T-helper 1 cell (primary cell): ENCODE measurements around the gene UBASH3B.

Experiments
- DNase-seq, 5 donors: peaks; one replicate each; pipeline ENCODE4 v3.0.0-alpha.2; 2012 to 2020

Gene UBASH3B

DNA sequence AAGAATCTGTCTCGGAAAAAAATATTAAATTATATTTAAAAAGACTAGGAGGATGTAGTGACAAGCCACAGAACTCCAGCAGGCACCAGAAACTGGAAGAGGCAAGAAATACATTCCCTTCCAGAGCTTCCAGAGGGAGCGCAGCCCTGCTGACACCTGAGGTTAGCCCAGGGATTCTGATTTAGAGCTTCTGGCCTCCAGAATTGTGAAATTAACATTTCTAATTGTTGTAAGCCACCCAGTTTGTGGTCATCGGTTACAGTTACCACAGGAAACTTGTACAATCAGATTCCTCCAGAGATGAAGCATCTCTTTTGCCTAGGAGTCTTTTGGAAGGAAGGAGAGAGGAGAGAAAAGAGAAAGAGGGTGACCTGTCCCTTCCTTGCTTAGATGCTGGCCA lies 6.4 kb upstream of the UBASH3B start:
- no peak for DNase-seq

DNA sequence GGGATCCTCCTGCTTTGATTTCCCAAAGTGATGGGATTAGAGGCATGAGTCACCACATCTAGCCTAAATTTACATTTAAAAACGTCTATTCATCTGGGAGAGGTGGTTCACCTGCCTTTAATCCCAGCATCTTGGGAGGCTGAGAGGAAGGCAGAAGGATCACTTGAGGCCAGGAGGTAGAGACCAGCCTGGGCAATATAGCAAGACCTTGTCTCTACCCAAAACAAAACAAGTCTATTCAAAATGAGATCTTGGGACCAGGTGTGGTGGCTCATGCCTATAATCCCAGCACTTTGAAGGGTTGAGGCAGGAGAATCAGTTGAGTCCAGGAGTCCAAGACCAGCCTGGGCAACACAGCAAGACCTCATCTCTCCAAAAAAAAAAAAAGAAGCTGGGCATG lies 4.9 kb upstream of the UBASH3B start:
- no peak for DNase-seq

DNA sequence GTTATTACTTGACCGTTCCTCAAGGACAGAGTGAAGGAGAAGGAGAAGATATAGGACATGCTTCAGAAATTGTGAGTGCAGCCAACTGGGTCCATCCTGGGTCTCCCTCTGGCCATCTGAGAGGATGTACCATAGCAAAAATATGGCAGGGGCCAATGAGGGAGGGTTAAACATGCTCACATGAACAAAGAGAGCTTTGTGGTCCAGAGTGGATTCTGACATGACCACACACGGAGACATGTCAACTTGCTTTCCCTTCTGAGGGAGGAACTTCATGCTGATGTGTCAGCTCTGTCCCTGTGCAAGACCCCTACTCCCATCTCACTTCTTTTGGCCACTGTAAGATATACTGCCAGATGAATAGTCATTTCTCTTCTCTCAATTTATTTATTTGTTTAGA lies 3.0 kb upstream of the UBASH3B start:
- DNase-seq = no peak

DNA sequence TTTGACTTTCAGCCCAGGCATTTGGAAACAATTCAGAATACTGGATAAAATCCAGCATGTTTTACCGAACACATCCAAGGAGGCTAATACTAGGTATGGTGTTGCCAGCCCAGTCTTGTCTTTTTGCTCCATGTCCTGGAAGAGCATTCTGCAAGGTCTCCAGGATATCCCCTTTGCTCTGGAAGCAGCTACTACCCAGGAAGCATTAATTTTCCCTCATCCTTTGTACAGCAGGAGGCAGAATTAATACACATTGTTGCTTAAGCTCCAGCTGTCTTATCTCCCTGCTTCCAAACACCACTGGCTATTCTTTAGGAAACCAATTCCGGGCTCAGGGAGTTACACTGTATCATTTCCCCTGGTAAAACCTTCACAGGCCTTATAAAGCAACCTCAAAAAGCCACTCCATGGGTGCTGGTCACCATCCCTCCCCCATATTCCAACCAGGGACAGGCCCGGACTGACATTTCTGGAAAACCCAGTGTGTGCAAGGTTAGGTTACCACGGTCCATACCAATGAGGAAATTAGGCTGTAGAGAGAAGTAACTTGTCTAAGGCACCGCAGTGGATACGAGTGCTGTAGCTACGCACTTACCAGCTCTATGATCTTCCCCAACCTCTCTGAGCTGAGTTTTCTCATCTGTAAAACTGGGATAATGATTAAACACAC lies 1.5 kb upstream of the UBASH3B start:
- no peak for DNase-seq

DNA sequence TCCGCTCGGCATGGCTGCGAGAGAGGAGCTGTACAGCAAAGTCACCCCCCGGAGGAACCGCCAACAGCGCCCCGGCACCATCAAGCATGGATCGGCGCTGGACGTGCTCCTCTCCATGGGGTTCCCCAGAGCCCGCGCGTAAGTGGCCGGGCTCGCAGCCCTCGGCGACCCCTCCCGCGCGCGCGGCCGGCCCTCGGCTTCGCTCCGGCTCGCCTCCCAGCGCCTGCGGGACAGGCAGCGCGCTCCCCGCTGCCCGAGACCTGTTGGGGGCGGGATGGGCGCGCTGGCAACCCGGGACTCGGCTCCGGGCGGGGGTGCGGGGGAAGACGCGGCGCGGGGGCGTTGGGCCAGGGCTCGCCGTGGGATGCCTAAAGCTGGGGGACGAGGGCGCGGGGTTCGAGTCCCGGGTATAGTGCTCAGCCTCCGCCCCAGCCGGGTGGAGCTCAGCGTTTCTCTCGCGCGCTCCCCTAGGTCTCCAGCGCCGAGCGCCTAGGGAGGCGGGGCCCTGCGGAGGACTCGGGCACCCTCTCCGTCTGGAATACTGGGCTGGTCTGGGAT lies 630 bp downstream of the UBASH3B start:
- peak in 4 of 5 donors; percentile 15 to 38 (median 32) for DNase-seq

DNA sequence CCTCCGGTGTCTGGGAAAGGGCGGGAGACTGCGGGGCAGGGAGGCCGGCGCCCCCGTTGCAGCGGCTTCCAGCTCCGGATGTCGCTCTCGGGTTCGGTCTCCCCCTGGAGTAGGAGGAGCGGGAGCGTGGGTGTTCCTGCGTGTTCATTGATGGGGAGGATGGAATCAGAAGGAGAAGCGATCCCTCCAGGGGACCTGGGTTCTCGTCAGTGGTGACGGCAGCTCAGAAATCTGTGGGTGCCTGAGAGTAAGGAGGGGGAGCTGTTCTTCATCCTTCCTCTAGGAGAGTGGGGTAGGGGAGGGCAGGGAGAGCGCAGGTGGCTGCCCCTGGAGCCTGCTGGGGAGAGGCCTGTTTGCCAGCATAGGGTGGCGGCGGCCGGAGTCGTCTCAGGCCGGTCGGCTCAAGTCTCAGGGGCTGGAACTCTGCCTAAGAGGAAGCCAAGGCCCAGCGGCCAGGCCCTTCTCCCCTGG lies 1.1 kb downstream of the UBASH3B start:
- DNase-seq = peak in 3 of 5 donors; percentile 12 to 32 (median 19)

DNA sequence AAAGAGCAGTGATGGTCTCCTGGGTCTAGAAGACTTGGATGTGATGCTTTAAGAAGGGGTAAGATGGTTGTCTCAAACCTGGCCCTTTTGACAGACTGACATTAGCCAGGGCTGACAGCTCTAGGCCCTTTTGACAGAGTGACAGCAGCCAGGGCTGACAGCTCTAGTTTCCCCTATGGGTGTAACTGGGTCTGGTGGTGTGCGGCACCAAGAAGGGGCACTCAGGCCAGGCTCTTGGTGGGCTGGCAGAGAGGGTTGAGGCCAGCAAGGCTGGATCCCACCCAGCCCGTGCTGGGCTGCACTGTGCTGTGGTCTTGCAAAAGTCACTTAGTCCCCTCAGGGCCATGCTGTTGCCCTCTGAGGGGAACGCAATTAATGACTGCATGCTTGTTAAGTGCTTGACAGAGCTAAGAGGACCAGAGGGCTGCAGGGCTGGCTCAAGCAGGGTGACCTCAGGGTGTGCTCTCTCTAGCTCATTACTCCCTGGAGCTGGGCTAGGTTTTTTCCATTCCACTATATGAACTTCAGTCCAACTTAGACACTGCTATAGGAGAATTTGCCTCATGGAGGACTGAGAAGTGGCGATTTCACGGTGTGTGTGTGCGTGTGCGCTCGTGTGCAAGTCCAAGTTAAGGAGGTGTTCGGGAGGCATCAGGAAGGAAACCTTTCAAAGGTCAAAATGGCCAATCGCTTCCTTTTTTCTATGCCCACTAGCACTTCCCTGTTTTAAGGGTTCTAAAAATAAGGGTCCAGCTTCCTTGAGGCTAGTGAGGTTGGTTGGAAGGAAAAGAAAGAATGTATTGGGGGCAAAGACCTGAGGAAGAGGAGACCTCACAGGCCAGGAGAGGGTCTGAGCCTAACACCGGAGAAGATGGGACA lies 4.4 kb downstream of the UBASH3B start:
- no peak for DNase-seq

DNA sequence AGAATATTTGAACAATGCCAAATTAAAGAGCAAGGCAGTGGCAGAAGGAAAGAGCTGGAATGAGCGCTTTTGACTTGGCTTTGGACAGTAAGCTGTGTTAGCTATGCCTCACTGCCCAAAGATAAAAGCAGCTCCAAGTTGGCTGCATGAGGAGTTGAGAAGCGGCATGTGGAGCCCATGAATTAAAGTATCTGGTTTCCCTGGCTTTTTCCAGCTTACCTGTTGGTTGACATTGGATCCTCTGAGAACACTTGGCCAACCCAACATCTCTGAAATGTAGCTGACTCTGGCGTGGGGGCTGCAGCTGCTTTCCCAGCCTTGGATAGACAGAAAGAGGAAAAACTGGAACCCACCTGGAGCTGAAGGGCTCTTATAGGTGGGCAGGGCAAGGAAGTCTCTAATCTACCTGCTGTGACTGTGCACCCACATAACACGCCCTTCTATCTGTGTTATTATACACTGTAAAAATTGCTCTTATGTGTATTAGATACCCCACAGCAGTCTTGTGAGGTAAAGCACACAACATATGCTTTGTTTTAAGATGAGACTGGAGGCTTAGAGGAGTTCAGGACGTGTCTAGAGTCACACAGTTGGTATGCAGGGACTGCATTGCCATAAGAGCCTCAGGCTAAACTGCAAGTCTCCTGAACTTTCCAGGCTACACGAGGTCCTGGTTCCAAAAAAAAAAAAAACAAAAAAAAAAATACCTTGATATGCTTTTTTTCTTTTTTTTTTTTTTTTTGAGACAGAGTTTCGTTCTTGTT lies 5.8 kb downstream of the UBASH3B start:
- no peak for DNase-seq

DNA sequence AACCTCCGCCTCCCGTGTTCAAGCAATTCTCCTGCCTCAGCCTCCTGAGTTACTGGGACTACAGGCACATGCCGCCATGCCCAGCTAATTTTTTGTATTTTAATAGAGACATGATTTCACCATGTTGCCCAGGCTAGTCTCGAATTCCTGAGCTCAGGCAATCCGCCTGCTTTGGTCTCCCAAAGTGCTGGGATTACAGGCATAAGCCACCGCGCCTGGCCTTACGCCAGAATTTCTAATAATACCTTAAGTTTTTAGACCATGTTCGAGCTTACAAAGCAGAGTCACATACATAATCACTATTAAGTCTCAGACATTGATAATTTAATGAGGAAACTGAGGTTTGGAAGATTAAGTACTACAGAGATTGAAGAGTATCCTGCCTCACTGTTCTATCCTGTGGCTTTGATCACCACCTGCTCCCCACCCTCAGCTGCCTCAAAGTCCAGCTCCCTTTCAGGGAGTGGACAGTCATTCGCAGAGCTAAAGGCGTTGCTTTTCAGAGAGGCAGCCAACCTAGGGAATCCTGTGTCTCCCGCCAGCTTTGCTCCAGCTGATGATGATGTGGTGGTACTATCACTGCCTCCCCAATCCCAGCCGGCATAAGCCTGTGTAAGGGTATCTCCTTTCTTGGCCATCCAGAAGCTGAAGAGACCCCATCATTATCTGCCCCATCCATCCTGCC lies 7.7 kb downstream of the UBASH3B start:
- DNase-seq = no peak

DNA sequence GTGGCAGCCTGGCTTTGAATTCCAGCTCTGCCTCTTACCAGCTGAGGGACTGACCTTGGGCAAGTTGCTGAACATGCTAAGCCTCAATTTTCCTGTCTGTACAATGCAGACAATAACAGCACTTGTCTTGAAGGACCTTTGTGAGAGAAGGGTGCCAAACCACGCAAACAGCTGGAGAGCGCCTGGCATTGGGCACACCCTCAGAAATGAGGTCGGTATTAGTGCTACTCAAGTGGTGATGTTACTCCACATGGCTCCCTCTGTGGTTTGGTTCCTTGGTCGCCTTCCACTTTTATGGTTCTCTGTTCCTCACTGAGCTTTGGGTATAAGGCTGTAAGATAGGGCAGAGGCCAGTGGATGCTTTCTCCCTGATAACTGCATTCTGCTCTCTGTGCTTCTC lies 8.2 kb downstream of the UBASH3B start:
- DNase-seq = no peak

DNA sequence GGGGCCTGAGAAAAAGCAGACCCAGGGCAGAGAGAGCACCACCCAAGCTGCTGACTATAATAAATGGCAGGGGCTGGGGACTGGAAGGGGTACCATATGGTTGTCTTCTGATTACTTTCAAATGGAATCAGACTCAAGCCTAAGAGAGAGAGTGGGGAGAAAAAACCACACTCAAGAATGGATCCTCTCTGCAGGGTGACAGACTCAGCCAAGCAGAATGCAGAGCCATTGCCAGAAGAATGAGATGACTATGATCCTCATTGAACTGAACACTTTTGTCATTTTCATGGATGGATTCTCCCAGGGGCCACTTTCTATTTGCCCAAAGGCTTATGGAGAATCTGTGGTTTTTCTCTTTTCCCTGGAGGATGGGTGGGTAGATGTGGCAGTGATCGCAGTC lies 8.7 kb downstream of the UBASH3B start:
- no peak for DNase-seq

DNA sequence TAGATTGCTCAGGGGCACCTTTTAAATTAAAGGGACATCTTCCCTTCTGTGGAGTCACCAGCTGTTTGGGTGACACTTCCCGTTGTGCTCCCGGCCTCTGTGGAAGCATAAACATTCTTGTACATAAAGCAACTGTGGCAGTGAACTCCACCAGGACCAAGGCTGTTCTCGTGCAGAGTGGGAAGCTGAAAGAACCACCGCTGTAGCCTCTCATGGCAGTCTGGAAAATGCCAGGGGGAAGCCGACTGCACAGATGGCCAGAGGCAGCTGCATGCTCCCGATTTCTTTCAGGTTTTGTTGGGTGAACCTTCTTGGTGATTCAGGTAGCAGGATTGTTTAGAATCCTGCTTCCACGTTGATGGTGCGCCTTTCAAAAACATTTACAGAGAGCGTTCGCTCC lies 10.3 kb downstream of the UBASH3B start:
- no peak for DNase-seq

DNA sequence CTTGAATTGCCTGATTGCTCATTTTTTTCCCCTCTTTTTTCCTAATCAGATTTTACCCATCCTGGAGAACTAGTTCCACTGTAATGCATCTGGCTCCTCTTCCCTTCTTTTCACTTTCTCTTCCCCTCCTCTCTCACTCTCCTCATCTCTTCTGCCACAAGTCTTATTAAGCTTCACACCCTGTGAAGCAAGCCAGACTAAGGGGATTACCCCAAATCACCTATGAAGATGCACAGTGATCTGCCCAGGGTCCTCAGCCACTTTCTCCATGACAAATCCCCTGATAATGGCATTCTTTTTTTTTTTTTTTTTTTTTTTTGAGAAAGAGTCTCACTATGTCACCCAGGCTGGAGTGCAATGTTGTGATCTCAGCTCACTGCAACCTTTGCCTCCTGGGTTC lies 11.2 kb downstream of the UBASH3B start:
- DNase-seq = no peak

DNA sequence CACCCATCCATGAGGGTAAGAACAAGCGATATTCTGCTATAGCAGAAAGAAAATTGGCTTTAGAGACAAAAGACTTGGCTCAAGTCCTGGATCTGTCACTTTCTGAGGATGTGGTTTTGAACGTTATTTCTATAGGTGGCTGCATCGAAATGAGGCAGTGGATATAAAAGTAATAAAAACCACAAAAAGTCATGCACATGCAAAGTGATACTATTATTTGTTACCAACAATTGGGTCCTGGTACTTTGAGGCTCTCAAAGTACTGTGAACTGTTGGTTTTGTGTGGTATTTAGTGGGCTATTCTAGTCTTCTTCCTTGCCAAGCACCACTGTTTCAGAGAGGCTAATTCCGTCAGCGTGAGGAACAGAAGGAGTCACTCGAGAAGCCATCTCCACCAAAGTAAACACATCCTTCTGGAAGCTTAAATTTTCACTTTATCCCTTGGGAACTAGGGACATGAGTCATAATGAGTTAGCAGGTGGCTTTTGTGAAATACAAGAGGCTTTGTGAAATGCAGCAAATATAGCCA lies 13.1 kb downstream of the UBASH3B start:
- DNase-seq = peak in 1 of 5 donors; percentile 57

DNA sequence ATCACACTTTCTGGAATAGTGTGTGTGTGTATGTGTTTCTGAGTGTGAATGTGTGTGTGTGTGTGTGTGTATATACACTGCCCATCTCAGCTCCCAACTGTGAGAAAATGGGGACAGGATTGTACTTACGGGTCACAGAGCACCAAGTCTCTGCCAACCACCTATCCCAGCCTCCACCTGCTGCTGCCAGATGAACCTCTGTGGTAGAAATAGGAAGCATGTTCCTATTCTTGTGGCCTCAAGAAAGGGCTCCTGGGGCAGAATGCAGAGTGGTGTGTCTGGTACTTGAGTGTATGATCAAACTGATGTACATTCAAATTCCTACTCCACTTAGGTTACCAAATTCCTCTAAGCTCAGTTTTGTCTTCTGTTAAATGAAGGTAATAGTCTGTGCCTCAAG lies 14.6 kb downstream of the UBASH3B start:
- DNase-seq = no peak

DNA sequence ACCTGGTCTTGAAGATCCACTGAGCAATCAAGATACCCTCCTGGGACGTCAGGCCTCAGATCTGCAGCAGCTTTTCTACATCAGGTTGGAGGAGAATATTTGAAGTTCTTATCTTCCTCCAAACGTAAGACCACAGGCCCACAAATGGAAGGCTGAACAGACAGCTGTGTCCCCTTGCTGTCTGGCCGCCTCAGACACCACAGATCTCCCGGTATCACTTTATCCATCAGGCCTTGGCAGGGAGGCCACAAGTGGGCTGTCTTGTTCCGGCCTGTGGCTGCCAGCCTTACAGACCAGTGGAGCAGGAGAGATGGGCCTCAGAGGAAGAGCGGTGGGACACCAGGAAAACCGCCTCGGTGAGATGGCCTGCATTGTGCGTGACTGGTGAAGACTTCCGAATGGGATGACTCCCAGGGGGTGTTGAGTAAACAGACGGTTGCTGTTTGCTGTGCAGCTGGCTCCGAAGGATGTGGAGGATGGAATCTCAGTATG lies 15.9 kb downstream of the UBASH3B start:
- no peak for DNase-seq

DNA sequence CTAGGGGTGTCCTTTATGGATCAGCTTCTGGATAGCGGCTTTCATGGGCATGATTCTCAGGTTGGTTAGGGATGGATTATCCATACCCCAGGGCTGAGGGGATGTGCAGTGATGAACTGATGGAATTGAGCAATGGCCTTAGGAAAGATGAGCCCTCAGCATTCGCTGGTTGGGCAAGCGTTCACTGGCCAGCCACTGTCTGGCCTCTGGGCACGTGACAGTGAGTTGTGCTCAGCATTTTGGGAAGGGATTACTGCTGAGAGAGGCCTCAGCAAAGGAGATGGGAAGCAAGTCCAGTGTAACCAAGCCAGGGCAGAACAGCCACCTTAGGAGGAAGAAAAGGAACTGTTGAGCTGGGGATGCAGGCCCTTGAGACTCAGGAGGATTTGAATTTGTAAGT lies 17.4 kb downstream of the UBASH3B start:
- DNase-seq = no peak

DNA sequence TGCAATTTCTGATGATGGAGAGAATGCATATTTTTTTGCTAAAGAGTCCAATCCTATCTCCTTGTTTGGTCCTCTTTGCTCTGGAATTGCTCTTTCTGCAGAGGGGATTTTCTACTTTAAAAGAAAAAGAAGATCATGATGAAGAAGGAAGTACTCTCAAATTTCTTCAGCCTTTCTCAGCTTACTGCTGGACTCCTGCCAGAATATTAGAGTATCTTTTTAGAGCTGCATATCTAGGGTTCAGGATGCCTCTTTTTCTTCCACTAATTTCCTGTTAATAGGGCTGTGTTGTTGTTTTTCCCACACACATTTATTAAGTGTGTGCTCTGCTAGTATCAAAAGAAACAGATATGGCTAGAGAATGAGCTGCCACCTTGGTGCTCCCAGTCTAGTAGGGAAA lies 18.2 kb downstream of the UBASH3B start:
- no peak for DNase-seq

DNA sequence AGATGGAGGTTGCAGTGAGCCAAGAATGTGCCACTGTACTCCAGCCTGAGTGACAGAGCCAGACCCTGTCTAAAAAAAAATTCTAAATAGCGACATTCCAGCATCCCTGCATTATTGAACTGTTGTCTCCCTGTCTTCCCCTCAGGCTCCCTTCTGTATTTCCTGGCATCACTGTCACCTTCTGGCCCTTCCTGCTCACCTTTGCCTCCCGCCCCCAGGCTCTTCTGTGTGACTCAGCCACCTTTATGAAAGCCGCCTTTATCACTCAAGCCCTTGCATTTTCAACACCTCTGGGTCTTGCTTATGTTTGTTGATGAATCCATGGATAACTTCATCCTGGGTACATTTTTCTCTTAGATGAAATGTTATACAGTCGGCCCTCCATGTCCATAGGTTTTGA lies 21.1 kb downstream of the UBASH3B start:
- DNase-seq = no peak

DNA sequence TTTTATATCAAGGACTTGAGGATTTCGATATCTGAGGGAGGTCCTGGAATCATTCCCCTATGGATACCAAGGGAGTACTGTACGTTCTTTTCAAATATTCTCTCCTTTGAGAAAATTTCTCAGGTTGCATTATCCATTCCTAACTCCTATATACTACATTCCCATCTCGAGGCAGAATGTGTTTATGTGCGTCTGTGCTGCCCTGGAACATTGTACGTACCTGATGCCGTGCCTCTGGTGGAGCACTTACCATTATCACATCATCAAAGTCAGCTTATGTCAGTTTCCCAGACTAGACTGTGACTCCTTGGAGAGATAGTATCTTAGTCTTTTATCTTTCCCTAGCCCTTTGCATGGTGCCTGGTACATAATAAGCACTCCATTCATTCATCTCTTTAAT lies 21.7 kb downstream of the UBASH3B start:
- DNase-seq = no peak

DNA sequence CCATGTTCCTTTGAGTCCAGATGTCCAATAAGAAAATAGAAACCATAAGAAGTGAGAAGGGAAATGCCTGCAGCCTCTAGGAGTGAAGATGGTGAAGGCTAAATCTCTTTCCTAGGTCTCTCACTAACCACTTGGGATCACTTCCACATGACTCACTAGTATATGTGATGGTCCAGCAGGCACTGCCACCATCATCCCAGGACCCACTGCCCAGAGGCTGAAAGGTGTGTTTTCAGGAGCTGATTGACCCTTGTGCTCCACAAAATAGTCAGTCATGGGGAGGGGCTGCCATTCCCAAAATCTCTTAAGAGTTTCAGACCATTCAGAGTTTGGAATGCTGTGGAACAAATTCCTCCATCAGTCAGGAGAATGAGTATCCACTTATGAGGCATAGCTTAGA lies 22.9 kb downstream of the UBASH3B start:
- DNase-seq = no peak

DNA sequence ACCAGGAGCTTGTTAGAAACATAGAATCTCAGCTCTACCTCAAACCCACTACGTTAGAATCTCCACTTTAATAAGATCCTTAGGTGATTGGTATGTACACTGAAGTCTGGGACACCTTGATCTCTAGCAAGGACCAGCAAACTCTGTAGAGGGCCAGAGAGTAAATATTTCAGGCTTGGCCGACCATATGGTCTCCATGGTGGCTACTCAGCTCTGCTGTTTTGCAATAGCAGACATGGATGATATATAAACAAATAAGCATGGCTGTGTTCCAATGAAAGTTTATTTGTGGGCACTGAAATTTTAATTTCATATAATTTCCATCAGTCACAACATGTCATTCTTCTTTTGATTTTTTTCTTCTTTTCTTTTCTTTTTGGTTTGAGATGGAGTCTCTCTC lies 23.9 kb downstream of the UBASH3B start:
- no peak for DNase-seq
